Parathyroid adenoma (tissue), 2 donors: Measurements from ENCODE around the gene NBEA.

ENCODE experiments used
- H2AFZ ChIP-seq: fragments of 300-600 bp; sonication (generic); one replicate; pipeline ENCODE4 v1.7.0; 2017; ENCODE audit warnings: antibody characterized with exemption, mild to moderate bottlenecking
- H3K27ac ChIP-seq: fragments of 300-600 bp; sonication (generic); one replicate; pipeline ENCODE4 v1.7.0; 2017
- H3K27me3 ChIP-seq: fragments of 300-600 bp; sonication (generic); one replicate; pipeline ENCODE4 v1.7.0; 2017; ENCODE audit warnings: low read length; ENCODE audit not compliant: control insufficient read depth, insufficient read depth
- H3K36me3 ChIP-seq: fragments of 300-600 bp; sonication (generic); one replicate; pipeline ENCODE4 v1.7.0; 2017; ENCODE audit warnings: low read length; ENCODE audit not compliant: control insufficient read depth, insufficient read depth
- H3K4me1 ChIP-seq: fragments of 300-600 bp; sonication (generic); one replicate; pipeline ENCODE4 v1.7.0; 2017; ENCODE audit warnings: control low read depth
- H3K4me2 ChIP-seq: fragments of 300-600 bp; sonication (generic); one replicate; pipeline ENCODE4 v1.7.0; 2017; ENCODE audit warnings: low read length
- H3K4me3 ChIP-seq: fragments of 300-600 bp; sonication (generic); one replicate; pipeline ENCODE4 v1.7.0; 2017; ENCODE audit warnings: low read depth, low read length
- H3K79me2 ChIP-seq: fragments of 300-600 bp; sonication (generic); one replicate; pipeline ENCODE4 v1.7.0; 2017; ENCODE audit warnings: control low read depth
- H3K9ac ChIP-seq: fragments of 300-600 bp; sonication (generic); one replicate; pipeline ENCODE4 v1.7.0; 2017; ENCODE audit warnings: mild to moderate bottlenecking
- H3K9me3 ChIP-seq: fragments of 300-600 bp; sonication (generic); one replicate; pipeline ENCODE4 v1.7.0; 2017; ENCODE audit warnings: low read length; ENCODE audit not compliant: control insufficient read depth
- CTCF ChIP-seq: fragments of 300-600 bp; sonication (generic); IDR thresholded peaks from one replicate; pipeline ENCODE4 v1.7.0; 2017; ENCODE audit warnings: antibody characterized with exemption, mild to moderate bottlenecking
- donor health status: primary hyperparathyroidism.

NBEA gene

GRCh38 chr13:35136585-35136984, 194.5 kb downstream of the NBEA start:
- Histone ChIP-seq H3K27ac (no peak overlapping the region), H3K9me3 (no peaks in the 10 kb centered on the region), H3K4me1 (no peaks in the 10 kb centered on the region), H3K79me2 (no peaks in the 10 kb centered on the region), H3K9ac (no peak overlapping the region), H2AFZ (no peak overlapping the region), H3K4me2 (no peak overlapping the region), H3K36me3 (no peaks in the 10 kb centered on the region), H3K4me3 (no peak overlapping the region), H3K27me3 (no peaks in the 10 kb centered on the region)
- TF ChIP-seq CTCF = no peak

GRCh38 chr13:35139591-35139990, 197.5 kb downstream of the NBEA start:
- Histone ChIP-seq H3K79me2 (no peaks in the 10 kb centered on the region), H3K4me3 (no peak overlapping the region), H3K27ac (no peak overlapping the region), H2AFZ (no peak overlapping the region), H3K36me3 (no peaks in the 10 kb centered on the region), H3K4me2 (no peak overlapping the region), H3K9me3 (no peaks in the 10 kb centered on the region), H3K4me1 (no peaks in the 10 kb centered on the region), H3K27me3 (no peaks in the 10 kb centered on the region), H3K9ac (no peak overlapping the region)
- no peak for TF ChIP-seq CTCF

GRCh38 chr13:35140321-35140720, 198.3 kb downstream of the NBEA start:
- no peaks in the 10 kb centered on the region for H3K4me1 ChIP-seq
- no peak overlapping the region for H3K4me2 ChIP-seq
- no peak overlapping the region for H3K4me3 ChIP-seq
- no peak overlapping the region for H3K27ac ChIP-seq
- H3K36me3 ChIP-seq = no peaks in the 10 kb centered on the region
- H2AFZ ChIP-seq = no peak overlapping the region
- H3K9ac ChIP-seq = no peak overlapping the region
- H3K9me3 ChIP-seq = no peaks in the 10 kb centered on the region
- no peaks in the 10 kb centered on the region for H3K27me3 ChIP-seq
- no peaks in the 10 kb centered on the region for H3K79me2 ChIP-seq
- no peak for TF ChIP-seq CTCF

- H3K9ac ChIP-seq = no peak overlapping the region
- H2AFZ ChIP-seq = no peak overlapping the region
- H3K27ac ChIP-seq = no peak overlapping the region
- H3K4me3 ChIP-seq = no peak overlapping the region
- no peaks in the 10 kb centered on the region for H3K9me3 ChIP-seq
- TF ChIP-seq CTCF = no peak
- H3K4me2 ChIP-seq = no peak overlapping the region
- no peaks in the 10 kb centered on the region for H3K79me2 ChIP-seq
- H3K36me3 ChIP-seq = no peaks in the 10 kb centered on the region
- no peaks in the 10 kb centered on the region for H3K4me1 ChIP-seq
- H3K27me3 ChIP-seq = no peaks in the 10 kb centered on the region
These were observed 198.8 kb downstream of the NBEA start for GRCh38 chr13:35140831-35141230.

GRCh38 chr13:35143123-35143522, 201.1 kb downstream of the NBEA start:
- Histone ChIP-seq H3K9me3 (no peaks in the 10 kb centered on the region), H2AFZ (no peak overlapping the region), H3K79me2 (no peaks in the 10 kb centered on the region), H3K4me1 (no peaks in the 10 kb centered on the region), H3K27me3 (no peaks in the 10 kb centered on the region), H3K4me3 (no peak overlapping the region), H3K27ac (no peak overlapping the region), H3K36me3 (no peaks in the 10 kb centered on the region), H3K9ac (no peak overlapping the region), H3K4me2 (no peak overlapping the region)
- no peak for TF ChIP-seq CTCF
